Uterus (tissue), 2 donors: ENCODE measurements around the gene RSAD1.

Experiments
- CTCF ChIP-seq, 4 experiments: fragments of 200-600 bp in 2 of 4; fragments of 450-650 bp in 2 of 4; sonication (generic) in 2 of 4; IDR thresholded peaks; one replicate each; pipeline ENCODE4 v1.5.1; 2016 to 2019; ENCODE audit warnings: antibody characterized with exemption in 4 of 4, mild to moderate bottlenecking in 2 of 4, moderate library complexity in 1 of 4
- POLR2A ChIP-seq, 2 donors: fragments of 450-650 bp; IDR thresholded peaks; one replicate each; pipeline ENCODE4 v1.6.1; 2016; ENCODE audit warnings: antibody characterized with exemption in 2 of 2, mild to moderate bottlenecking in 1 of 2, moderate library complexity in 1 of 2

DNA sequence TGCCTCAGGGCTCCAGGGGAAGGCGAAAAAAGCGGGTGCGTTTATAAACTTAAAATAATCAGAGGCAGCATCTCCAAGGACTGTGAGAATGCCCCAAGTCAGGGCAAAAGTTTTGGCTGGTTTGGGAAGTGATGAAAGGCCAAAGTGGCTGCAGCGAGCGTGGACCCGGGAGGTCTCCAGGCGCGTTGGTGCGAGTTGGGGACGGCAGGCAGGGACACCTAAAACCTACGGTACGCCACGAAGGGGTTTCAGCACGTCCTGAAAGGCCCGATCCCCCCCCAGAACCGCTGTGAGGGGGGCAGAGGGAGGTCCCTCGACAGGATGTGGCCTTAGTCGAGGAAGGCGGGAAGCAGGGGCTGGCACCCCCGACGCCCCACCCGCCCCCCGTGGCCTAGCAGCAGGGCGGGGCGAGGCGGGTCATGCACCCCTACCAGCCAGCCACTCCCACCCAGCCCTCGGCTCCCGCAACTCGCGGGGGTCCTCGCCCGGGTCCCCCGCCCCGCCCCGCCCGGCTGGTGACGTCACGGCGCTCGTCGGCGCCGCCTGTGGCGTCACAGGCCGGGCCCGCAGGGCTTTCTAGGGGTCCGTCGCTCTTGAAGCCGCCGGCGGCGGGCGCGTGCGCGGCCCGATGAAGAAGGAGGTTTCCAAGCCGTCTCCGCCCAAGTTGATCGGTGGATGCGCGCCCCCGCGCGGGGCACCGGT, 29.4 kb downstream of the RSAD1 start, which contains the start of gene MYCBPAP:
- TF ChIP-seq CTCF (IDR thresholded peaks at IDR 0.05) (peak; percentile 11 to 27 (median 14)), POLR2A (IDR thresholded peaks at IDR 0.05) (peak in 1 of 2 donors; percentile 50)
